Gastrocnemius medialis (tissue), 4 donors: ENCODE results near the gene CCSER2. TPM values are rescaled to one million over a fixed set of nuclear protein-coding genes. Genes with fewer than 3 reads are reported as not detected.

Source experiments
- ATAC-seq, 2 donors: fragments of 150-250 bp; one replicate each; pipeline ENCODE4 v1.9.1; 2016
- DNase-seq, 2 donors: peaks; one replicate each; pipeline ENCODE4 v3.0.0-alpha.2; 2019
- H3K27ac ChIP-seq, 4 donors: fragments of 200-600 bp; sonication (generic); 1 replicate in 1 of 4; 2 replicates in 3 of 4; pipeline ENCODE4 v1.5.1; 2016 to 2018; ENCODE audit warnings: mild to moderate bottlenecking in 2 of 4, moderate library complexity in 1 of 4
- H3K27me3 ChIP-seq, 3 donors: fragments of 200-600 bp; sonication (generic) in 2 of 3; 1 replicate in 1 of 3; 2 replicates in 2 of 3; pipeline versions ENCODE4 v1.5.1 to v1.6.0; 2016 to 2019; ENCODE audit warnings: mild to moderate bottlenecking in 1 of 3, moderate library complexity in 1 of 3
- H3K36me3 ChIP-seq, 2 donors: fragments of 200-600 bp; sonication (generic) in 1 of 2; one replicate each; pipeline ENCODE4 v1.5.1; 2017 to 2018
- H3K4me1 ChIP-seq, 2 donors: fragments of 200-600 bp; sonication (generic) in 1 of 2; one replicate each; pipeline ENCODE4 v1.5.1; 2016 to 2017; ENCODE audit warnings: mild to moderate bottlenecking in 2 of 2
- H3K4me3 ChIP-seq, 4 donors: fragments of 200-600 bp; sonication (generic) in 3 of 4; 1 replicate in 1 of 4; 2 replicates in 3 of 4; pipeline ENCODE4 v1.5.1; 2016 to 2019; ENCODE audit warnings: mild to moderate bottlenecking in 2 of 4
- H3K9me3 ChIP-seq, 3 donors: fragments of 200-600 bp; sonication (generic) in 2 of 3; 1 replicate in 1 of 3; 2 replicates in 2 of 3; pipeline ENCODE4 v1.5.1; 2016 to 2019
- CTCF ChIP-seq, 5 experiments: fragments of 450-650 bp in 3 of 5; fragments of 200-600 bp in 2 of 5; sonication (generic) in 2 of 5; IDR thresholded peaks in 4 of 5; conservative IDR thresholded peaks in 1 of 5; 1 replicate in 4 of 5; 2 replicates in 1 of 5; pipeline ENCODE4 v1.5.1; 2016 to 2019; ENCODE audit warnings: antibody characterized with exemption in 5 of 5, mild to moderate bottlenecking in 3 of 5, moderate library complexity in 3 of 5
- POLR2A ChIP-seq, 2 donors: fragments of 450-650 bp; IDR thresholded peaks; one replicate each; pipeline ENCODE4 v1.6.1; 2017; ENCODE audit warnings: antibody characterized with exemption in 2 of 2, mild to moderate bottlenecking in 2 of 2, moderate library complexity in 2 of 2
- in situ Hi-C, 4 donors: fragments of 200-750 bp; cut with MboI; loops; one replicate each; pipeline versions ENCODE4 v1.15.0 to v1.8.0; 2017; ENCODE audit warnings: low sequenced_read_pairs in 4 of 4
- intact Hi-C: fragments of 100-400 bp; cut with DNase I; formaldehyde crosslinking; loops from one replicate; pipeline ENCODE4 v1.15.1; 2023; ENCODE audit warnings: low total_unique reads
- total RNA-seq, 4 donors: library from RNA; depleted of rRNA; stranded (reverse); fragments of >200 nt; gene quantifications; one replicate each; pipeline versions ENCODE4 v1.1.0 to v1.2.3, GENCODE V29; 2016

Gene CCSER2
- total RNA-seq, 4 donors from 2014 or later: 39.8 to 61.8 (median 49.2) TPM

GRCh38 chr10:84348447-84348846 is 20.1 kb downstream of the CCSER2 start:
- no peaks in the 10 kb centered on the region for H3K27me3 ChIP-seq
- peak overlapping the region in 1 of 4 donors; percentile 53 for H3K27ac ChIP-seq
- no peaks in the 10 kb centered on the region for H3K9me3 ChIP-seq
- ATAC-seq (peak in 1 of 2 donors; percentile 36), DNase-seq (no peak)
- TF ChIP-seq POLR2A (IDR thresholded peaks at IDR 0.05): no peak
- peaks cover 23 to 41% of the 10 kb centered on the region in 2 donors for H3K4me1 ChIP-seq
- in situ Hi-C loops (loop anchor here in 1 of 4 donors (25.0 kb wide), 1 partner anchor 211 kb away; the partner anchor contains the start of gene GHITM), intact Hi-C loops (no loop called here)
- H3K4me3 ChIP-seq: no peak overlapping the region
- H3K36me3 ChIP-seq: no peaks in the 10 kb centered on the region

- H3K36me3 ChIP-seq: no peaks in the 10 kb centered on the region
- H3K27ac ChIP-seq: peak overlapping the region; percentile 36 to 58 (median 56)
- ATAC-seq (peak; percentile 50 to 64), DNase-seq (no peak)
- no peaks in the 10 kb centered on the region for H3K9me3 ChIP-seq
- in situ Hi-C loops: loop anchor here in 1 of 4 donors (25.0 kb wide), 1 partner anchor 212 kb away; the partner anchor contains the start of gene GHITM
- intact Hi-C loops: no loop called here
- H3K27me3 ChIP-seq: no peaks in the 10 kb centered on the region
- no peak overlapping the region for H3K4me3 ChIP-seq
- TF ChIP-seq CTCF (IDR thresholded peaks at IDR 0.05 in 4 of 5, conservative IDR thresholded peaks at IDR 0.05 in 1 of 5): no peak
- no peak for TF ChIP-seq POLR2A (IDR thresholded peaks at IDR 0.05)
- peaks cover 23 to 37% of the 10 kb centered on the region in 2 donors for H3K4me1 ChIP-seq
These were observed 20.5 kb downstream of the CCSER2 start for GRCh38 chr10:84348860-84349259.

GRCh38 chr10:84352251-84352842 is 24.0 kb downstream of the CCSER2 start:
- Histone ChIP-seq H3K4me3 (no peak overlapping the region), H3K4me1 (peaks cover 32 to 33% of the 10 kb centered on the region in 2 donors), H3K27me3 (no peaks in the 10 kb centered on the region), H3K27ac (no peak overlapping the region), H3K9me3 (no peaks in the 10 kb centered on the region), H3K36me3 (no peaks in the 10 kb centered on the region)
- ATAC-seq (peak in 1 of 2 donors; percentile 62), DNase-seq (peak in 1 of 2 donors; percentile 28)
- intact Hi-C loops: no loop called here
- TF ChIP-seq POLR2A (IDR thresholded peaks at IDR 0.05): no peak
- peak in 3 of 5 experiments; percentile 41 to 65 (median 44) for TF ChIP-seq CTCF (IDR thresholded peaks at IDR 0.05 in 4 of 5, conservative IDR thresholded peaks at IDR 0.05 in 1 of 5)
- in situ Hi-C loops: no loop called here

GRCh38 chr10:84353052-84353803 is 24.8 kb downstream of the CCSER2 start:
- no peak for ATAC-seq

More at GRCh38 chr10:84353052-84353803, 24.8 kb downstream of the CCSER2 start:
- Histone ChIP-seq H3K4me1 (peaks cover 32 to 33% of the 10 kb centered on the region in 2 donors), H3K36me3 (no peaks in the 10 kb centered on the region), H3K4me3 (no peak overlapping the region), H3K9me3 (no peaks in the 10 kb centered on the region), H3K27me3 (no peaks in the 10 kb centered on the region), H3K27ac (no peak overlapping the region)
- in situ Hi-C loops: no loop called here
- TF ChIP-seq CTCF (IDR thresholded peaks at IDR 0.05 in 4 of 5, conservative IDR thresholded peaks at IDR 0.05 in 1 of 5) (no peak), POLR2A (IDR thresholded peaks at IDR 0.05) (no peak)
- intact Hi-C loops: no loop called here
- no peak for DNase-seq
